AG04450 (cell line): ENCODE measurements around the gene PDK2. TPM values are rescaled to one million over a fixed set of nuclear protein-coding genes. Genes with fewer than 3 reads are reported as not detected.

Experiments used
- CTCF ChIA-PET: fragments of 300-600, 350-600 bp; formaldehyde crosslinking; extraction: SDS; loops from one replicate; lab custom pipeline; 2022; ENCODE audit warnings: antibody characterized with exemption, inconsistent platforms; lab: Charles Lee
- POLR2A ChIA-PET: fragments of 350-600 bp; formaldehyde crosslinking; extraction: SDS; loops from one replicate; lab custom pipeline; 2021; ENCODE audit warnings: antibody characterized with exemption, inconsistent platforms; lab: Yijun Ruan, JAX
- DNase-seq: peaks from one replicate; pipeline ENCODE4 v3.0.0-alpha.2; 2011; ENCODE audit warnings: low read depth, low spot score
- H3K27ac ChIP-seq: one replicate; pipeline ENCODE4 v1.5.1; 2012; ENCODE audit warnings: low read depth, low read length, control low read depth
- H3K27me3 ChIP-seq: one replicate; pipeline ENCODE4 v1.6.0; 2012; ENCODE audit warnings: low read length; ENCODE audit not compliant: control insufficient read depth, insufficient read depth
- H3K4me3 ChIP-seq: 2 replicates; pipeline ENCODE4 v1.5.1; 2011; ENCODE audit warnings: mild to moderate bottlenecking, low read depth, low read length, control low read depth
- H3K9me3 ChIP-seq: 2 replicates; pipeline ENCODE4 v1.5.1; 2012; ENCODE audit warnings: low read length; ENCODE audit not compliant: control insufficient read depth, insufficient read depth
- polyA plus RNA-seq: library from polyadenylated mRNA; depleted of rRNA; stranded (reverse); fragments of >200 nt; gene quantifications from 2 replicates; pipeline ENCODE4 v1.2.3, GENCODE V29; 2011
- TF ChIP-seq, protein P1 (sequence below): IDR thresholded peaks from 2 replicates; pipeline ENCODE4 v1.5.1; 2011; ENCODE audit warnings: low read depth, low read length, control low read depth, inconsistent platforms

Gene PDK2
- polyA plus RNA-seq, 1 experiment: 62.4 TPM

DNA sequence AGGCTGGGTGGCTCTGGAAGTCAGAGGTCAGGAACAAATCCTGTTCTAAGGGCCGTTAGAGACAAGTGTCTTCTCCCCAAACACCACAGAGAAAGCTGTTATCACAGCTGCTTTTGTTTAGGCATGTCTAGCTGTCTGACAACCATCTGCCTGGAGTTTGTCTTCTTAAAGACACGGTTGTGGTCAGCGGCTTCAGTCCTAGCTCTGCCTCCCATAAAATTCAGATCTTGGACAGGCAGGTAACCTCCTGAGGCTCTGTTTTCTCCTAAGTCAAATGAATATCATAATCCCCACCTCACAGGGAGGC lies 41.5 kb upstream of the PDK2 start:
- ChIA-PET POLR2A (interaction anchor here (0.8 to 2.6 kb wide), 2 partner anchors 16 to 26 kb away, joined by 5 to 8 read pairs; no protein-coding TSS in a partner anchor), CTCF (interaction anchor here (0.9 to 3.6 kb wide), 3 partner anchors 34 to 56 kb away, joined by 4 to 28 read pairs (median 8); partner anchors contain the start of gene PDK2)
- Histone ChIP-seq H3K9me3 (no peaks in the 10 kb centered on the region), H3K27ac (peak overlapping the region; percentile 24), H3K27me3 (no peaks in the 10 kb centered on the region), H3K4me3 (no peak overlapping the region)
- TF ChIP-seq, protein P1, sequence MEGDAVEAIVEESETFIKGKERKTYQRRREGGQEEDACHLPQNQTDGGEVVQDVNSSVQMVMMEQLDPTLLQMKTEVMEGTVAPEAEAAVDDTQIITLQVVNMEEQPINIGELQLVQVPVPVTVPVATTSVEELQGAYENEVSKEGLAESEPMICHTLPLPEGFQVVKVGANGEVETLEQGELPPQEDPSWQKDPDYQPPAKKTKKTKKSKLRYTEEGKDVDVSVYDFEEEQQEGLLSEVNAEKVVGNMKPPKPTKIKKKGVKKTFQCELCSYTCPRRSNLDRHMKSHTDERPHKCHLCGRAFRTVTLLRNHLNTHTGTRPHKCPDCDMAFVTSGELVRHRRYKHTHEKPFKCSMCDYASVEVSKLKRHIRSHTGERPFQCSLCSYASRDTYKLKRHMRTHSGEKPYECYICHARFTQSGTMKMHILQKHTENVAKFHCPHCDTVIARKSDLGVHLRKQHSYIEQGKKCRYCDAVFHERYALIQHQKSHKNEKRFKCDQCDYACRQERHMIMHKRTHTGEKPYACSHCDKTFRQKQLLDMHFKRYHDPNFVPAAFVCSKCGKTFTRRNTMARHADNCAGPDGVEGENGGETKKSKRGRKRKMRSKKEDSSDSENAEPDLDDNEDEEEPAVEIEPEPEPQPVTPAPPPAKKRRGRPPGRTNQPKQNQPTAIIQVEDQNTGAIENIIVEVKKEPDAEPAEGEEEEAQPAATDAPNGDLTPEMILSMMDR: no peak
- DNase-seq: no peak

DNA sequence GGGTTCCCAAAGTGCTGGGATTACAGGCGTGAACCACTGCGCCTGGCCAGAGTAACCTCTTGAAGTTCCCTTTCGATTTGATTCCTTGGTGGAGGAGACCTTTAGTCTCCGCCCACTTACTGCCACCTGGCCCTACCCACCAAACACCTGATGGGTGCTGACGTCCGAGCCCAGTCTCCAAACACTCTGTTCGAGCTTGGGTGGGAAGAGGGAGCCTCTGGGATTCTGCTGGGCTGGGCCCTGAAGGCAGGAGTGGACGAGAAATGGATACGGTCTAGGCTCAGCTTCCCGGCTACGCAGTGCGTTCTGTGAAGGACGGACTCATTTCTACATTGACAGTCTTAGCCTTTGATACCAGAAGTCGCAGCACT lies 40.1 kb upstream of the PDK2 start:
- H3K27ac ChIP-seq: no peak overlapping the region
- H3K27me3 ChIP-seq: no peaks in the 10 kb centered on the region
- ChIA-PET CTCF (interaction anchor here (2.4 to 3.6 kb wide), 2 partner anchors 32 to 39 kb away, joined by 8 to 28 read pairs; partner anchors contain the start of gene PDK2), POLR2A (interaction anchor here (2.9 kb wide), 1 partner anchor 26 kb away, joined by 16 read pairs; no protein-coding TSS in a partner anchor)
- H3K4me3 ChIP-seq: peak overlapping the region; percentile 77
- TF ChIP-seq, protein P1: no peak
- H3K9me3 ChIP-seq: no peaks in the 10 kb centered on the region
- DNase-seq: no peak

DNA sequence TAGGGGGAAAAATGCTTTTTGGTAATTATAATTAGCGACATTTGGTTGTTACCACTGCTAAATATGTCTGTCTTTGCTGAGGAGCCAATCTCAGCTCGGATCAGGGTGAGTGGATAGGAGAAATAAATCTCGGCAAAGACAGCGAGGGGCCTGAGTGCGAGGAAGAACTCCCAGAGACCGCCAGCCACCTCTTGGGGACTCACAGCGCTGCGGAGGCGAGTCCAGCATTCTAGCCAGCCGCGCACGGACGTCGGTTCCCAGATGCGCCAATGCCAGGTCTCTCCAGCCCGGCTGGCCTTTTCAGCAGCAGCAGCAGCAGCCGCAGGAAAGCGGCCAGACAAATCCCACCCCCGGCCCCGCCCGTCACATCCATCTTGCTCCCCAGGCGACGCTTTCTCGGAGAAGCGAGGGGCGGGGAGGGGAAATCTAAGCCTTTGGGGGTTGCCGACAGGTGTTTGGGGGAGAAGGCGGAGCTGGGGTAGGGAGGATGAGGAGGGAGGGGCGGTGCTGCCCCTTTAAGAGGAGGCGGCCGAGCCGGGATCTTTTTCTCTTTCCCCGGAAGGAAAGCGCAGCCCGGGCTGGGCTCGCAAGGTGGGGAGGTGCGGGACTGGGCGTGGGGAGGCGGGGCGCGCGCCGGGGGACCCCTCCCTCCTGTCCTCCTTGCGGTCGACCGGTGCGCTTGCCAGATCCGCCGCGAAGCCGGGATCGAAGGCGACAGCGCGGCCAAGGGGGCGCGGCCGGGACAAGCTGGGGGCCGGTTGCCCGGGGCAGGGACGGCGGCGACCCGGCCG lies 39.5 kb upstream of the PDK2 start, which contains the start of gene ITGA3:
ITGA3 (plus strand) TSS at position 685 of the 791 bp plus-strand sequence. CDS start 330 bp downstream, outside the sequence.
- CTCF ChIA-PET: interaction anchor here (0.5 to 3.6 kb wide), 7 partner anchors 11 to 222 kb away, joined by 3 to 28 read pairs (median 4); partner anchors contain the start of gene PDK2
- H3K27me3 ChIP-seq: no peaks in the 10 kb centered on the region
- TF ChIP-seq, protein P1: no peak
- DNase-seq: no peak
- peak within 1 kb of the TSS; percentile 77 for H3K4me3 ChIP-seq
- H3K9me3 ChIP-seq: no peaks in the 10 kb centered on the region
- POLR2A ChIA-PET: interaction anchor here (2.9 kb wide), 1 partner anchor 27 kb away, joined by 16 read pairs; no protein-coding TSS in a partner anchor
- H3K27ac ChIP-seq: peak within 1 kb of the TSS; percentile 73

DNA sequence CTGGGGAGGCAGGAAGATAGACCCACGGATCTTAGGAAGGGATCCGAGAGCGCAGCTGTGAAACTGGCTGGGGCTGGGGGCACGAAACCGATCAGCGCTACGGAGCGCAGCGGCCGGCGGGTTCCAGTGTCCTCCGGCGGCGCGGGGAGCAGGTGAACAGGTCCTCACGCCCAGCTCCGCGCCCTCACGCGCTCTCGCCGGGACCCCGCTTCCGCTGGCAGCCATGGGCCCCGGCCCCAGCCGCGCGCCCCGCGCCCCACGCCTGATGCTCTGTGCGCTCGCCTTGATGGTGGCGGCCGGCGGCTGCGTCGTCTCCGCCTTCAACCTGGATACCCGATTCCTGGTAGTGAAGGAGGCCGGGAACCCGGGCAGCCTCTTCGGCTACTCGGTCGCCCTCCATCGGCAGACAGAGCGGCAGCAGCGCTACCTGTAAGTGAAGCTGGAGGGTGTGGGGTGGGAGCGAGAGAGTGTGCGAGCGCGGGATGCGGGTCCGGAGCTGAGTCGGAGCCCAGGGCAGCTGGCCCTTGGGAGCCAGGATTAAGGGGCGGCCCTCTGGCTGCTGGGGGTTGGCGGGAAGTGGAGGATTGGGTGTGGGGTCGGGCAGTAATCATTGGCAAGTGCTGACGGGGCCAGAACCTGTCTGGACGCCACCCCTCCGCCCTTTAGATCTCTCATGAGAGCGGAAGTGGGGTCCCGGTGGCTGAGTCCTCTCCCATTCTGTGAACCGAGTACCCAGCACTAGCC lies 38.8 kb upstream of the PDK2 start:
- Histone ChIP-seq H3K9me3 (no peaks in the 10 kb centered on the region), H3K27me3 (no peaks in the 10 kb centered on the region), H3K27ac (peak overlapping the region; percentile 47), H3K4me3 (peak overlapping the region; percentile 77)
- DNase-seq: no peak
- TF ChIP-seq, protein P1: peak; percentile 50
- ChIA-PET CTCF (interaction anchor here (0.5 to 1.4 kb wide), 6 partner anchors 11 to 38 kb away, joined by 3 to 5 read pairs (median 3); no protein-coding TSS in a partner anchor), POLR2A (interaction anchor here (2.1 to 2.9 kb wide), 2 partner anchors 23 to 28 kb away, joined by 7 to 16 read pairs; no protein-coding TSS in a partner anchor)
